PFSK-1 (cell line): ENCODE measurements around the gene ABCA7.

Experiments
- FOXP2 ChIP-seq: optimal IDR thresholded peaks from 2 replicates; pipeline ENCODE3; 2011; ENCODE audit warnings: borderline replicate concordance, control low read depth, inconsistent platforms; ENCODE audit not compliant: insufficient read depth; ENCODE audit errors: extremely low read length, extremely low read depth
- POLR2AphosphoS5 ChIP-seq: IDR thresholded peaks from 2 replicates; pipeline ENCODE4 v1.6.1; 2012; ENCODE audit warnings: low read depth, mild to moderate bottlenecking, control low read depth, low read length, moderate library complexity
- REST ChIP-seq, 2 experiments: IDR thresholded peaks; 2 replicates each; pipeline versions ENCODE4 v1.6.1 to v1.8.0; 2011 to 2012; ENCODE audit warnings: low read depth in 2 of 2, low read length in 2 of 2, control low read depth in 1 of 2, inconsistent platforms in 1 of 2, mild to moderate bottlenecking in 1 of 2, moderate library complexity in 1 of 2; ENCODE audit not compliant: insufficient read depth in 1 of 2
- SIN3A ChIP-seq: IDR thresholded peaks from 2 replicates; pipeline ENCODE4 v1.6.1; 2012; ENCODE audit warnings: mild to moderate bottlenecking, low read length, moderate library complexity, borderline replicate concordance; ENCODE audit not compliant: insufficient read depth
- TAF1 ChIP-seq: IDR thresholded peaks from 2 replicates; pipeline ENCODE4 v1.6.1; 2012; ENCODE audit warnings: low read length, control low read depth, borderline replicate concordance; ENCODE audit not compliant: insufficient read depth

The ABCA7 gene

GRCh38 chr19:1105008-1105872, 65.3 kb downstream of the ABCA7 start:
- TF ChIP-seq SIN3A (no peak), POLR2AphosphoS5 (0 out of 2 replicates have a peak, but pooled peaks have one; percentile 5)

GRCh38 chr19:1105873-1106840, 66.2 kb downstream of the ABCA7 start:
- no peak for TF ChIP-seq TAF1
- TF ChIP-seq POLR2AphosphoS5: 0 out of 2 replicates have a peak, but pooled peaks have one; percentile 11

- TF ChIP-seq POLR2AphosphoS5: no peak
- TF ChIP-seq SIN3A: 0 out of 2 replicates have a peak, but pooled peaks have one; percentile 21
These were observed 67.1 kb downstream of the ABCA7 start for GRCh38 chr19:1106841-1107660.

GRCh38 chr19:1107661-1108261, 67.9 kb downstream of the ABCA7 start:
- TF ChIP-seq POLR2AphosphoS5 (0 out of 2 replicates have a peak, but pooled peaks have one; percentile 18), TAF1 (no peak)

GRCh38 chr19:1108291-1109031, 68.6 kb downstream of the ABCA7 start:
- no peak for TF ChIP-seq REST (IDR thresholded peaks at IDR 0.05; ENCODE audit: insufficient read depth in 1 of 2, low read depth in 2 of 2, low read length in 2 of 2)
- no peak for TF ChIP-seq FOXP2
- no peak for TF ChIP-seq SIN3A
- TF ChIP-seq TAF1: no peak
- TF ChIP-seq POLR2AphosphoS5: no peak

- no peak for TF ChIP-seq POLR2AphosphoS5
- TF ChIP-seq FOXP2: no peak
- TF ChIP-seq SIN3A: no peak
- no peak for TF ChIP-seq TAF1
- no peak for TF ChIP-seq REST (IDR thresholded peaks at IDR 0.05; ENCODE audit: insufficient read depth in 1 of 2, low read depth in 2 of 2, low read length in 2 of 2)
These were observed 69.2 kb downstream of the ABCA7 start for GRCh38 chr19:1109032-1109551.
